ENCODE data around the gene GALNTL6. TPM values are rescaled to one million over a fixed set of nuclear protein-coding genes. Genes with fewer than 3 reads are reported as not detected.
A peak's percentile ranks its signal among the peaks of the same experiment; 100 is the strongest.

GALNTL6 gene
- total and polyA plus RNA-seq, 2 donors from 2014 or later, result 0.60 TPM; not detected in 1

GRCh38 chr4:172369471-172369959, 556.3 kb downstream of the GALNTL6 start:
- Histone ChIP-seq H3K27ac (ENCODE audit: low read depth in 2 of 2, low read length in 2 of 2) (no peak overlapping the region), H3K27me3 (ENCODE audit: control insufficient read depth, insufficient read depth, low read length) (no peaks in the 10 kb centered on the region), H3K9ac (ENCODE audit: low read length in 3 of 3) (no peak overlapping the region), H3K4me1 (ENCODE audit: control insufficient read depth in 2 of 3, insufficient read depth in 2 of 3, low read depth in 1 of 3, low read length in 3 of 3) (no peaks in the 10 kb centered on the region), H3K9me3 (ENCODE audit: control insufficient read depth in 2 of 3, insufficient read depth in 1 of 3, low read length in 3 of 3) (no peaks in the 10 kb centered on the region), H3K36me3 (ENCODE audit: control insufficient read depth in 2 of 3, insufficient read depth in 3 of 3, low read length in 3 of 3) (no peaks in the 10 kb centered on the region), H3K4me3 (ENCODE audit: low read length in 3 of 3) (no peak overlapping the region)
- peak in 1 of 5 donors; percentile 75 for DNase-seq
- no peak for TF ChIP-seq CTCF (IDR thresholded peaks at IDR 0.05; ENCODE audit: borderline replicate concordance, extremely low read depth, insufficient read depth)
- FAIRE-seq, result no peak
- intact Hi-C loops (cut with DNase I), result no loop called here

DNA sequence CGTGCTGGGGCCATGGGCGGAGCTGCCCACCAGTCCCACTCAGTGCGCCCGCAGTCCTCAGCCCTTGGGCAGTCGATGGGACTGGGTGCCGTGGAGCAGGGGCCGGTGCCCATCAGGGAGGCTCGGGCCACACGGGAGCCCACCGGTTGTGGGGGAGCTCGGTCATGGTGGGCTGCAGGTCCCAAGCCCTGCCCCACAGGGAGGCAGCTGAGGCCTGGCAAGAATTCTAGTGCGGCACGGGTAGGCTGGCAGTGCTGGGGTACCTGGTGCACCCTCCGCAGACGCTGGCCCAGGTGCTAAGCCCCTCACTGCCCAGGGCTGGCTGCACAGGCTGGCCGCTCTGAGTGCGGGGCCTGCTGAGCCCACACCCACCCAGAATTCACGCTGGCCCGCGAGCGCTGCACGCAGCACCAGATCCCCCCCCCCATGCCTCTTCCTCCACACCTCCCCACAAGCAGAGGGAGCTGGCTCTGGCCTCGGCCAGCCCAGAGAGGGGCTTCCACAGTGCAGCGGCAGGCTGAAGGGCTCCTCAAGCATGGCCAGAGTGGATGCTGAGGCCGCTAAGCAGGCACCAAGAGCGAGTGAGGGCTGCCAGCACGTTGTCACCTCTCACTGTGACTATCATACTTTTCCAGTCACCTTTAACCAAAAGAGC, 564.4 kb downstream of the GALNTL6 start:
- FAIRE-seq (no peak), DNase-seq (no peak)
- H3K27me3 ChIP-seq (ENCODE audit: control insufficient read depth, insufficient read depth, low read length), result no peaks in the 10 kb centered on the region
- no peaks in the 10 kb centered on the region for H3K4me1 ChIP-seq (ENCODE audit: control insufficient read depth in 2 of 3, insufficient read depth in 2 of 3, low read depth in 1 of 3, low read length in 3 of 3)
- no peak overlapping the region for H3K9ac ChIP-seq (ENCODE audit: low read length in 3 of 3)
- no peaks in the 10 kb centered on the region for H3K36me3 ChIP-seq (ENCODE audit: control insufficient read depth in 2 of 3, insufficient read depth in 3 of 3, low read length in 3 of 3)
- no peak for TF ChIP-seq CTCF (IDR thresholded peaks at IDR 0.05; ENCODE audit: borderline replicate concordance, extremely low read depth, insufficient read depth)
- intact Hi-C loops (cut with DNase I), result no loop called here
- no peak overlapping the region for H3K4me3 ChIP-seq (ENCODE audit: low read length in 3 of 3)
- no peak overlapping the region for H3K27ac ChIP-seq (ENCODE audit: low read depth in 2 of 2, low read length in 2 of 2)
- no peaks in the 10 kb centered on the region for H3K9me3 ChIP-seq (ENCODE audit: control insufficient read depth in 2 of 3, insufficient read depth in 1 of 3, low read length in 3 of 3)

DNA sequence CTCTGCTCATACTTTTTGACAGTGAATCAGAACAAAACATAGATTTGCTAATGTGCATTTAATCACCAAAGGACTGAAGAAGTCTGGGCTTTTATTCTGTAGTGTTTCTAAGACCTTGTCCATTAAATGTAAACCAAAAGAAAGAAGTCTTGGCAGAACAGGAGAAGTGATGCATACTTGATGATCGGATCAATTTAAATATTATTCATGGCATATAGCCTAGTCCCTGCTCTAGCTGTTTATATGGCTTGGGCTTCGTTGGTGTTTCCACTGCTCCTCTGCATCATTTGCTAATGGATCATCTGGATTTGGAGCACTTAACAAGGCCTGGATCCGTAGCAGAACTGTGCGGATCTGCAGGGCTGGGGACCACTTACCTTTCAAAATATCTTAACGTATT, 566.6 kb downstream of the GALNTL6 start:
- Histone ChIP-seq H3K27me3 (ENCODE audit: control insufficient read depth, insufficient read depth, low read length) (no peaks in the 10 kb centered on the region), H3K27ac (ENCODE audit: low read depth in 2 of 2, low read length in 2 of 2) (no peak overlapping the region), H3K36me3 (ENCODE audit: control insufficient read depth in 2 of 3, insufficient read depth in 3 of 3, low read length in 3 of 3) (no peaks in the 10 kb centered on the region), H3K9ac (ENCODE audit: low read length in 3 of 3) (no peak overlapping the region), H3K4me1 (ENCODE audit: control insufficient read depth in 2 of 3, insufficient read depth in 2 of 3, low read depth in 1 of 3, low read length in 3 of 3) (no peaks in the 10 kb centered on the region), H3K9me3 (ENCODE audit: control insufficient read depth in 2 of 3, insufficient read depth in 1 of 3, low read length in 3 of 3) (no peaks in the 10 kb centered on the region), H3K4me3 (ENCODE audit: low read length in 3 of 3) (no peak overlapping the region)
- intact Hi-C loops (cut with DNase I), result no loop called here
- TF ChIP-seq CTCF (IDR thresholded peaks at IDR 0.05; ENCODE audit: borderline replicate concordance, extremely low read depth, insufficient read depth), result no peak
- FAIRE-seq (no peak), DNase-seq (no peak)

All from kidney (tissue), 14 donors.